HG02884 (cell line): Measurements from ENCODE around the gene FKBP3.
"Not testable (repeated sequence)": the region's sequence is repeated elsewhere in the genome, so short reads cannot be mapped to it uniquely, and the experiment has no call there.

Source experiments
- ATAC-seq: cut with Tn5 transposase; IDR thresholded peaks from one replicate; pipeline ENCODE4 v1.9.1; 2021; ENCODE audit warnings: mild to moderate bottlenecking, moderate library complexity; ENCODE audit not compliant: unreplicated experiment

FKBP3 gene

DNA sequence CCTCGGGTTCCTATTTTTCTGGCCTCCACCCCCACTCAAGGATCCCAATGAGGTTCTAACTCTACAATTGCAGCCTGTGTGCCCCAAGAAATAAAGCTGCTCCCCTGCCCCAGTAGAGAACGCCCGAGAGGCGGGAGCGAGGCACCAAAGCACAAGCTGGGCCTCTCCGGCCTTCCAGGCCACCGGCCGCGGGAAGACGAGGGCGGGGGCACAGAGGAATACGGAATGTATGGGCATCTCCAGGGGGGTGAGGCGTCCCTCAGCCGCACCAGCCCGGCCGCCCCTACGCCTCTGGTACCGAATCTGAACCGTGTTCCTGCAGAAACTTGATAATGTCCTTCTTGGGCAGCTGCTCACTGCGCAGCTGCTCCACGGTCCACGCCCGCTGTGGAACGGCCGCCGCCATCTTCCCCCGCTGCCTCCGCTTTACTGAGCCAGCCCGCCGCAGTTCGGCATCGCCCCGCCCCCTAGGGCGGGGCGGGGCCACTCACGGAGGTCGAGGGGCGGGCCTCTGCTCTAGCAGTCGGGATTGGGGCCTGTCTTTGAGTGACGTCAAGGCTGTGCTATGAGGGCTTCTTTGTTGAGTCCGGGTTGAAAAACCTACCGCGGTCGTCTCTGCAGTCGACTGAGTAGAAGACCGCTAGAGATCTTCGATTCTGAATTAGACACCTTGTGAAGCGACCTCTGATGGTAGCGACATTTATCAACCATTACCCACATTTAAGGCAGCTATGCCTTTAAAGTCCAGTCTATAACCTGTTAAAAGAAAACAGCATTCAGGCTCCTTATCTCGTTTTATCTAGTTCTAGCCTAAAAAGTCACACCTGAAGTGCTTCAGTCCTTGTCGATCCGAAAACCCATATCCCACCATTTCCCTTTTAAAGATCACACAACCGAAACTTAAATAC, at the start of gene FKBP3:
Gene FKBP3 (minus strand): TSS at position 431 of the 908 bp plus-strand sequence. CDS start 25 bp downstream, at position 406.
- peak; percentile 91 for ATAC-seq

DNA sequence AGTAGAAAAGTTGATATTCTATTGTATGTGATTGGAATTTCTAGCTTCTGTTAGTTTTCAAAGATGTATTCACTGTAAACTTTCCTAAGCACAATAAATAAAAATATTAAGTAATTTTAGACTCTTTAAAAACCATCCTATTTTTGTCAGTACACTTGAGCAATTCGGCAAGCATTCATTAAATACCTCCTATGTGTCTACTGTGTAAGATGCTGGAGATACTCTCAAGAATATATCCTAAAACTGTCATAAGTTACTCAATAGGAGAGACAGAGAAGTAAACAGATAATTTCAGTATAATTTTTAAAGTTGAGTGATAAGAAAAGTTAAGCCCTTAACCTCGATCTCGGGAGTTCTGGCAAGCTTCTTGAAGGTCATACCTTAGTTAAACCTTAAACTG, 47.5 kb upstream of the FKBP3 start:
- no peak for ATAC-seq

DNA sequence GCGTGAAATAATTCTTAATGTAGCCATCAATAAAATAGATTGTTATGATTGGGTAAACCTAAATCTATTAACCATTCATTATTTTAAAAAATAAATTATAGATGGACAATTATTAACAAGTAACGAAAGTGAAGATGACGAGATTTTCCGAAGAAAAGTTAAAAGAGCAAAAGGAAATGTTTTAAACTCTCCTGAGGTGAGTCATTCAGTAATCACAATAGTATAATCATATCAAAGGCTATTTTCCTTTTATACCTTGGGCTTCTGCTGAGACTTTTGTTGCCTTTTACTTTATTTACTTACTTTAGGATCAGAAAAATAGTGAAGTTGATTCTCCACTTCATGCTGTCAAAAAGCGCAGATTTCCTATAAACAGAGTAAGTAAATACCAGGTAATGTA, 47.0 kb upstream of the FKBP3 start:
- ATAC-seq, result no peak

DNA sequence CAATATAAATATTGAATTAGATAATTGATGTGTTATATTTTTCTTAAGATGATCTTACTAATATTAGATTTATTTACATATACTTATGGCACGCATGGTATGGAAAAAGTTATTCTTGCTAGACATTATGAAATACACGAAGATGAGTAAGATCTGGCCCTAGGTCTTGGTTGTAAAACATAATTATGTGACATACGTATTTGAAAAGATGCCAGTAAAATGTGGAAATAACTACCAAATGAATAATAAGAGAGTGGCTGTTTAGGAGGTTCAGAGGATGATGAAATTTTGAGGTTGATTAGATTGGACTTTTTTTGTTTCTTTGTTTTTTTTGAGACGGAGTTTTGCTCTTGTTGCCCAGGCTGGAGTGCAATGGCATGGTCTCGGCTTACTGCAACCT, 42.8 kb upstream of the FKBP3 start:
- no peak for ATAC-seq

DNA sequence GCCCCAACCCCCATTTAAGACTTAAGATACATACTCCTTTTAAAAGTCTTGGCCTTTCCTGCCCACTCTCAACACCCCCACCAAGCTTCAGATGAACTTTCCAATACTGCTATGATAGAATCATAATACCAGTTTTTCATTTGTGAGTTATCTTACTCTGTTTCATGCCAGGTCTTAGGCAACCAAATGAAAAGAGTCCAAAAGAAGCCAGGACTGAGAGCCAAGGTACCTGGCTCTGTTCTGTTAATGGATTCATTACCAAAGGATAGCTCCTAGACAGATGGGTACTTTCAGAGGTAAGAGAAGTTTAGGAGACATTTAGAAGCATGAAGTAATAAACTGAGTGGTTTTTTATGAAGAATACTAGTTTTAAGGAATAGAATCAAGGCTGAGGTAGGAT, 35.6 kb upstream of the FKBP3 start:
- no peak for ATAC-seq

DNA sequence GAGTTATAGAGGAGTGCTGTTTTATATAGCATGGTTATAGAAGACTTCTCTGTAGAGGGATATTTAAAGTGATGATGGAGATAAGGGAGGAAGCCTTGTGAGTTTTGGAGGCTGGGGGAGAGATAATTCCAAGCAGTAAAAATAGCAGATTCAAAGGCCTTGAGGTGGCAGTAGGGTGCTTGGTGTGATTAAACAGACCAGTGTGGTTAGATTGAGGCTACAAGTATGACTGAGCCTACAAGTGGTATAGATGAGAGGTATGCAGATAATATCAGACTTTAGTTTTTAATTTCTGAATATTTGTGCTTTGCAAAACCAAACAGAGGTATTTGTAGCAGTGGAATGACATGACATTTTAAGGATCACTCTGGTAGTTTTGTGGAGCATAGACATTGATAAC, 21.8 kb upstream of the FKBP3 start:
- ATAC-seq, result peak; percentile 84

DNA sequence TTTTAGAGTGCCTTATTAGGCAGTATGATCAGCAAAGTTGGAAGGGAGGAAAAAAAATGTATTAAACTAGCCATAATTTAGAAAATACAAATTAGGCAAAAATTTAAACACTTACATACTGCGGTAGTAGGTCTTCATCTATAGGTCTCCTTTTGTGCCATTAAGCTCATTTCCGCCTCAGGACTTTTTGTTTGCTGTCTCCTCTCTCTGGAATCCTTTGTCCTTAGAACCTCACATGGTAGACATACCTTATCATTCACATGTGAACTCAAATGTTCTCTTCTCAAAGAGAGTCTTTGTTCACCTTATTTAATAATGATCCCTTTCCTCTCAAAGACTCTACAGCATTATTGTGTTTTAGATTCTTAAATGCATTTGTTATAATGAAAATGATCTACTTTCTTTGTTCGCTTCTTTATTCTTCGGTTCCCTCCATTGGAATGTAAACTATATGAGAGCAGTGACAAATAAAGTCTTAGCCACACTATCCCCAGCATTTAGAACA, 16.2 kb upstream of the FKBP3 start:
- no peak for ATAC-seq

DNA sequence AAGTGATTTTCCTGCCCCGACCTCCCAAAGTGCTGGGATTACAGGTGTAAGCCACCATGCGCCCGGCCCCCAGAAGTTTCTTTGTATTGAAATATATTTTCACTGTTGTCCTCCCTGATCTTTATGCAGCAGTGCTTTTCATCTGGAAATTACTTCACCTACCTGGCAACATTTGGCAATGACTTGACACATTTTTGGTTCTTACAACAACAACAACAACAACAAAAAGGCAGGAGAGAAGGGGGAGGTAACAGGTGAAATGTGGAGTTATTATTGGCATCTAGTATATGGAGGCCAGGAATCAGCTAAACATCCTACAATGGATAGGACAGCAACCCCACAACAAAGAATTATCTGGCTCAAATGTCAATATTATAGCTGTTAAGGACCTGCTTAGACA, 15.3 kb upstream of the FKBP3 start:
- ATAC-seq, result no peak

DNA sequence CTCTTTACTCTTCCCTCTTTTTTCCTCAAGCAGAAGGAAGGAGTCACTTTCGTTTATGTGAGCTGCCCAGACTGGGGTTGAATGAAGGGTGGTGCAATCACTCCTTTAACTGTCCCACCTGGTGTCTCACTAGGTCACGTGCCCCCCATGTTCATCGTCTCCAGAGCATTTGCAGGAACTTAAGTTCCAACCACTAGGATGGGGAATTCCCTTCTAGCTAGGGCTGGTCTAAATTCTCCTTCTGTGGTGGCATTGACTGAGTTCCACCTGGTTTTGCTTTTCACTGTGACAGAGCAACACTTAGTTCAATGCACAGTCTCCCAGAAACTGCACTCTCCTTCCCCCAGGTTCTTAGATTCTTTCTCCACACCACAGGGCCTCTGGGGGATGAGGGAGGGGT, 10.9 kb upstream of the FKBP3 start:
- peak; percentile 73 for ATAC-seq

DNA sequence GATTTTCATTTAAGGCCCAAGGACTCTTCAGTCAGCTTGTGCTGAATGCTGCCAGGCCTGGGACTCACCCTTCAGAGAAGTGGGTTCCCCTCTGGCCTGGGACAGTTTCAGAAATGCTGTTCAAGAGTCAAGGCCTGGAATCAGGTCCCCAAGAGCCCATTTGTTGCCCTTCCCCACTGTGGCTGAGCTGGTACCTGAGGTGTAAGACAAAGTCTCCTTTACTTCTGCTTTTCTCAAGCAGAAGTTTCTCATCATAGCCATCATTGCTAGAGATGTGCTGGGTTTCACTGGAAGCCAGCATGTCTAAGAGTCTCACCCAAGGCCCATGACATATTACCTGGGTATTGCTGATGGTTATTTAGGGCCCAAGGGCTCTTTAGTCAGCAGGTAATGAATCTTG, 10.4 kb upstream of the FKBP3 start:
- ATAC-seq, result peak; percentile 46

DNA sequence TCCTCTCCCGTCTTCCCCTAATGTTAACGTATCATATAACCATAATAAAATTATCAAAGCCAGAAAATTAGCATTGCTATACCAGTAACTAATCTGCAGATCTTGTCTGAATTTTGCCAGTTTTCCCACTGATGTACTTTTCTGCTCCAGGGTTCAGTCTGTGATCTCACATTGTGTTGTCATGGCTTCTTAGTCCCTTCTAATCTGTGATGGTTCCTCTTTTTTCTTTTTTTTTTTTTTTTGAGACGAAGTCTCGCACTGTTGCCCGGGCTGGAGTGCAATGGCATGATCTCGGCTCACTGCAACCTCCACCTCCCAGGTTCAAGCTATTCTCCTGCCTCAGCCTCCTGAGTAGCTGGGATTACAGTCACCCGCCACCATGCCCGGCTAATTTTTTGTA, 7.8 kb upstream of the FKBP3 start:
- not testable (repeated sequence) for ATAC-seq

DNA sequence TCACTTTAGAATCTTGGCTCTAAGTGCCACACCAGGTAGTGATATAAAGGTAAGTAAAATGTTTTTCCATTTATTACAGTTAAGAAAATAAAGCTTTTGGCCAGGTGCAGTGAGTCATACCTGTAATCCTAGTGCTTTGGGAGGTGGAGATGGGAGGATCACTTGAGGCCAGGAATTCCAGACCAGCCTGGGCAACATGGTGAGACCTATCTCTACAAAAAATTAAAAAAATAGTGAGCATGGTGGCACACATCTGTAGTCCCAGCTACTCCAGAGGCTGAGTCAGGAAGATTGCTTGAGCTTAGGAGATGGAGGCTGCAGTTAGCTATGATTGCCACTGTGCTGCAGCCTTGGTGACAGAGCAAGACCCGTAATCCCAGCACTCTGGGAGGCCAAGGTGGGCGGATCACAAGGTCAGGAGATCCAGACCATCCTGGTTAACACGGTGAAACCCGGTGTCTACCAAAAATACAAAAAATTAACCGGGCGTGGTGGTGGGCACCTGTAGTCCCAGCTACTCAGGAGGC, 6.4 kb upstream of the FKBP3 start:
- ATAC-seq, result no peak

DNA sequence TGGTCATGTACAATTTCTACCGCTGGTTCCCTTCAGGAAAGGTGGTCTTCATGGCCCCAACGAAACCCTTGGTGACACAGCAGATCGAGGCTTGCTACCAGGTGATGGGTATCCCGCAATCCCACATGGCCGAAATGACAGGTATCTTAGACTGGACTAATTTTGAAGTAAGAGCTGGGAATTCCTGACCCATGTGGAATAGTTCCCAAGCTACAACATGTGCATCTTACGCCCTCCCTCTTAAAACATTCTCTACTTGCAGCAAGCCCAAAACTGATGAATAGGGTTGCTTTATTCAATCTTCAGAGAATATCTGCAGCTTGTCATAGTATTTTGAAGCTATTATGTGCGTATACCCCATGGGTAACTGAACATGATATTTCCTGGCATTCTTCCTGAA, 2.1 kb upstream of the FKBP3 start:
- no peak for ATAC-seq

DNA sequence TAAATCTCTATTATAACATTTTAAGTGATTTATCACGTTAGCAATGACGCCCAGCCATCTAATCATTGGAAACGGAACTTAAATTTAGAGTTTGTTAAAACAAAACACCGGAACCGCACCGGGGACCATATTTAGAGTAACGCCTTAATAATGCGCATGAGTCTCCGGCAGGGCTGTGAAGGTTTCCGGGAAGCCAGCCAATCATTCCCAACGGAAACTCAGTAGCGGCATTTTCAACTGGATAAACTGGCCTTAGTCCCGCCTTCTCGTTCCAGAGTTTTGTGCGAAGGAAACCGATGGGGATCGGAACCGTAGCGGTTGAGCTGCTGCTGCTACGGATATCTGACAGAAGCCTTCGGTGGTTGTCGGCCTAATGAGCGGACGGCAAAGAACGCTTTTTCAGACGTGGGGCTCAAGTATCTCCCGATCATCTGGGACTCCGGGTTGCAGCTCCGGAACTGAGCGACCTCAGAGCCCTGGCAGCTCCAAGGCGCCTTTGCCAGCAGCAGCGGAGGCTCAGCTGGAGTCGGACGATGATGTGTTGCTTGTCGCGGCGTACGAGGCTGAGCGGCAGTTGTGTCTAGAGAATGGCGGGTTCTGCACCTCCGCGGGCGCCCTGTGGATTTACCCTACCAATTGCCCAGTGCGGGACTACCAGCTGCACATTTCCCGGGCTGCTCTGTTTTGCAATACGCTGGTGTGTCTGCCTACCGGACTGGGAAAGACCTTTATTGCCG, 1.5 kb upstream of the FKBP3 start, which contains the start of gene FANCM:
Gene FANCM (plus strand): TSS at position 272 of the 737 bp plus-strand sequence. CDS start 102 bp downstream, at position 374.
- ATAC-seq, result peak; percentile 31

DNA sequence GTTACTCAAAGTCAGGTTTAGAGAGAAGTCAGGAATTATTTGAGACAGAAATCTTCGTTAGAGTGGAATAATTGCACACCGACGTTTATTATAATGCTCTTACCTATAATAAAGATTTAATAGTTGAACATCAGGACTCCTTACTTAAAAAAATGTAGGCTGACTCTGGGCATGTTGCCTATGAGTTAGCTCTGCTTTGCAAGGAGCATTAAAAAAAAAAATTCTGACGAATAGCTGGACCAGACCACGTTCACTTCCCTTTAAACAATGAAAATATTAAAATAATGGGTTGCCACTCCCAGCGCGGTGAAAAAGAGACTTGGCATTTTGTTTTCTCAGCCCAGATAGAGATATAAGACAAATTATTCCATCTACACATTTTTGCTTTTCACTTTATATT, 875 bp upstream of the FKBP3 start:
- no peak for ATAC-seq

DNA sequence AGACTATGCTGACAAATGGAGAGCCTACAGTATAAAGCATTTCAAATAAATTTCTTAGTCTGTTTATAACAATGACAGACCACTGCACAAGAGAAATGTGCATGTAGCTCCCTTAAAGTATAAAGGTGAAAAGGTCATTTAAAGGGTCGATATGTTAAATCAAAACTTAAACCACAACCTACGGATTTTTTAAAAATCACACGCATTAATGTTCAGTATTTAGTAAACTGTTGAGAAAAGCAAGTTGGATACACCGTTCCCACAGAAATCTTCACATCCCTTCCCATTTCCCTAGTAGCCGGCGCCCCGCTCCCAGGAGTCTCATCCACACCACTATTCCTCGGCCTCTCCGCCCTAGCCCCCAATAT, 614 bp downstream of the FKBP3 start:
- ATAC-seq, result no peak

DNA sequence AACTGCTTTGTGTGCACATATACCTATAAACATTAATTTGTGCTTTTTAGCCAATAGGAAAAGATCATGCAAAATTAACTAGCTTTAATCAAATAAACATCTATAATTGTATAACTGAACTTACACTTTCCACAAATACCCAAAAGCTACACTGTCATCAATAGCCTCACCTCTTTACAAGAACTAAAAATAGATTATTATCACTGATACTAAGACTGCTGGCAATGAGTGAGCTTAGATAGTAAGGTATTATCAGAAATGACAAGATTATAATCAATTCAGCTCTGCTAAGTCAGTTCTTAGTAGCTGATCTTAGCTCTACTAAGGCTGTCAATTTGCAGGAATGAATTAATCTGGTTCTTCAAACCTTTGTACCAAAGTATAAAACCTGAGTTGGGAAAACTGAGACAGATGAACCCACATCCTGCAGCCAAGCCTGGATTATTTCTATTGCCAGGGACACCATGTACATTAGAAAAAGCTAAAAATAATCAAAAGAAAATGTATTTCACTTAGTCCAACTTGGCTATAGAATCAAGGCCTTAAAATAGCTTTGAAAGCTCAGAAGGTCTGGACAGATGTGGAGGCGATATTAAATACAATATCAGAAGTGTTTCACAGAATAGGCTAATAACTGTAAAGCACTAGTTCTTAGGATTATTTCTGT, 5.2 kb downstream of the FKBP3 start:
- no peak for ATAC-seq

DNA sequence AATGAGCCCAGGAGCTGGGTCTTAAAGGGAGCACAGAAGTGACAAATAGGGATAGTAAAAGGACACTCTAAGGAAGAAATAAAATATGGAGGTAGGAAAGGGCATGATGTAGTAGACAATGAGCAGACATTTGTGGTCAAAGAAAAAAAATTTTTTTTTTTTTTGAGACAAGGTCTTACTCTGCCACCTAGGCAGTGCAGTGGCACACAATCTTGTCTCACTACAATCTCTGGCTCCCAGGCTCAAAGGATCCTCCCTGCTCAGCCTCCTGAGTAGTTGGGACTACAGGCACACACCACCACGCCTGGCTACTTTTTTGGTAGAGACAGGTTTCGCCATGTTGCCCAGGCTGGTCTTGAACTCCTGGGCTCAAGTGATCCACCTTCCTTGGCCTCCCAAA, 8.5 kb downstream of the FKBP3 start:
- no peak for ATAC-seq

DNA sequence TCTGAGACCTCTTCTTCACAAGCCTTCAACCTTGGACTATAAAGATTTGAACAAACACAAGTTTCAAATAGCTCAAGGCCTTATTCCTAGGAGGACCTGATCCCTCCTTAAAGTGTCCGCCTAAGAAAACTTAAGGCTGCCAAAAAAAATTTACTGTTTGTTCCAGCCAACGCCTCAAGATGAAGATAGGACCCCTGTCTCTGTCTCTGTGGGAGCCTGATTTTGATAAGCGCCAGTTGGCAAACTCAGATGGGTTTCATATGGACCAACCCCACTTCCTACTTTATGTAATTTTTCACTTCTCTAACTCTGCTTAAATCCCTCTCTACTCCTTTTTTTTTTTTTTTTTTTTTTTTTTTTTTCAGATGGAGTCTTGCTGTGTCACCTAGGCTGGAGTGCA, 11.0 kb downstream of the FKBP3 start:
- no peak for ATAC-seq

DNA sequence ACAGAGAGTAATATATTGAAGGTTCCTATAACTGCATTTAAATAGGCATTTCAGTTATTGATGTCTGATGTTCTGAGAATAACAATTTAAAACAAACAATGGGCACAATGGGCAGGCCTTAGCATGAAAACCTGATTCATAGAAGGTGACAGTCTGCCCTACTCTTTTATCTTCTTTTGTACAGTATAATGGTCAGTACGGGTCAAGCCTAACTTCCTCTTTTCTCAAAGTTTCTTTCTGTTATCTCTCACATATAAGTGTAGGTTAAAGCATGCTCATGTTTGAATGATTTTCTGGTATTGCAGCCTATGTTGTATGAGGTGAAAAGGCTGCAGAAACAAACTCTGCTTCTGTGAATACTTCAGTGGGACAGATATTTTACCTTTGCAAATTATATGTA, 14.2 kb downstream of the FKBP3 start:
- no peak for ATAC-seq

DNA sequence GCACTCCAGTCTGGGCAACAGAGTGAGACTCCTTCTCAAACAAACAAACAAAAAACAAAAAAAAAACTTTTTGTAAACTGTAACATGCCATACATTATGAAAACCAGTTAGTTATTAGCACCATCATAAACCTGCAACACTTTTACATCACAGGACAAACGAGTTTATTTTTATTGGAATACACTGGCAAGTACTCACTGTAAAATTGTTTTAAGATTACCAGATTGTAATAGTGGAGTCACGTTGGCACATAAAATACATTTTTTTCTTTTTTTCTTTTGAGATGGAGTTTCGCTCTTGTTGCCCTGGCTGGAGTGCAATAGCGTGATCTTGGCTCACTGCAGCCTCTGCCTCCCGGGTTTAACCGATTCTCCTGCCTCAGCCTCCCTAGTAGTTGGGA, 15.7 kb downstream of the FKBP3 start:
- no peak for ATAC-seq
